IPS DF 6.9 (cell line): ENCODE measurements around the gene STS.
"Not testable (repeated sequence)": the region's sequence is repeated elsewhere in the genome, so short reads cannot be mapped to it uniquely, and the experiment has no call there.

Source experiments
- DNase-seq: peaks from one replicate; pipeline ENCODE4 v3.0.0-alpha.2; 2013; ENCODE audit warnings: low read depth, low spot score
- H3K27ac ChIP-seq: one replicate; pipeline ENCODE4 v1.5.1; 2013; ENCODE audit warnings: low read length, control low read depth
- H3K27me3 ChIP-seq: 2 replicates; pipeline ENCODE4 v1.6.1; 2013; ENCODE audit warnings: mild to moderate bottlenecking, low read length; ENCODE audit not compliant: control insufficient read depth, insufficient read depth
- H3K36me3 ChIP-seq: 2 replicates; pipeline ENCODE4 v1.6.1; 2013; ENCODE audit warnings: low read length; ENCODE audit not compliant: control insufficient read depth, insufficient read depth
- H3K4me1 ChIP-seq: 2 replicates; pipeline ENCODE4 v1.6.1; 2013; ENCODE audit warnings: low read length; ENCODE audit not compliant: control insufficient read depth, insufficient read depth
- H3K4me3 ChIP-seq: 2 replicates; pipeline ENCODE4 v1.5.1; 2013; ENCODE audit warnings: mild to moderate bottlenecking, low read length
- H3K9me3 ChIP-seq: 2 replicates; pipeline ENCODE4 v1.6.1; 2013; ENCODE audit warnings: low read length, inconsistent platforms; ENCODE audit not compliant: control insufficient read depth, insufficient read depth
- WGBS: extraction: QIAGEN DNeasy Blood & Tissue Kit; methylation state at CpG from one replicate; pipeline ENCODE4 v1.1.7; 2013; ENCODE audit warnings: mixed read lengths, missing lambda C conversion rate; ENCODE audit not compliant: insufficient read length, insufficient coverage; 5-methylcytosine and 5-hydroxymethylcytosine counted together

Gene STS

DNA sequence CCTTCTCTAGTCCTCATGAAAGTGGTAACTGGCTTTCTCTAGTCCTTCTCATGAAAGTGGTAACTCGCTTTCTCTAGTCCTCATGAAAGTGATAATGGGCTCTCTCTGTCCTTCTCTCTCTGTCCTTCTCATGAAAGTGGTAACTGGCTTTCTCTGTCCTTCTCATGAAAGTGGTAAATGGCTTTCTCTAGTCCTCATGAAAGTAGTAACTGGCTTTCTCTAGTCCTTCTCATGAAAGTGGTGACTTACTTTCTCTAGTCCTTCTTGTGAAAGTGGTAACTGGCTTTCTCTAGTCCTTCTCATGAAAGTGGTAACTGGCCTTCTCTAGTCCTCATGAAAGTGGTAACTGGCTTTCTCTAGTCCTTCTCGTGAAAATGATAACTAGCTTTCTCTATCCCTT is 31.3 kb downstream of the STS start:
- not testable (repeated sequence) for H3K9me3 ChIP-seq, DNase-seq, H3K27ac ChIP-seq, H3K36me3 ChIP-seq, H3K4me3 ChIP-seq, H3K27me3 ChIP-seq, H3K4me1 ChIP-seq
- no CpG with 5 or more reads among the region's 2 CpGs for WGBS

DNA sequence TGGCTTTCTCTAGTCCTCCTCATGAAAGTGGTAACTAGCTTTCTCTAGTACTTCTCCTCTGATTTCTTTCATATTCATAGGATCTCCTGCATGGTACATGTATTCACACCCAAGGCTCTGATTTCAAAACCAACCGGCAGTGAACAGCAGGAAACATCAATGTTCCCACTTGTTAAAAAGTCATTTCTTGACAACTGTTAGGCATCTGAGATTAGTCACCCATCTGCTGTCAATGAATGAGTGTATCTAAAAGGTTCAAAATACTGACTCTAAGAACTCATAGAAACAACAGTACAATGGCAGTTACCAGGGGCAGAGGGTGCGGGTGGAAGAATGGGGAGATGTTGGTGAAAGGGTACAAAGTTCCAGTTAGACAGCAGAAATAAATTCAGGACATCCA is 31.9 kb downstream of the STS start:
- Histone ChIP-seq H3K27ac (no peak overlapping the region), H3K9me3 (no peaks in the 10 kb centered on the region), H3K36me3 (no peaks in the 10 kb centered on the region), H3K27me3 (no peaks in the 10 kb centered on the region), H3K4me1 (no peaks in the 10 kb centered on the region), H3K4me3 (no peak overlapping the region)
- no peak for DNase-seq
- no CpG with 5 or more reads among the region's 2 CpGs for WGBS

DNA sequence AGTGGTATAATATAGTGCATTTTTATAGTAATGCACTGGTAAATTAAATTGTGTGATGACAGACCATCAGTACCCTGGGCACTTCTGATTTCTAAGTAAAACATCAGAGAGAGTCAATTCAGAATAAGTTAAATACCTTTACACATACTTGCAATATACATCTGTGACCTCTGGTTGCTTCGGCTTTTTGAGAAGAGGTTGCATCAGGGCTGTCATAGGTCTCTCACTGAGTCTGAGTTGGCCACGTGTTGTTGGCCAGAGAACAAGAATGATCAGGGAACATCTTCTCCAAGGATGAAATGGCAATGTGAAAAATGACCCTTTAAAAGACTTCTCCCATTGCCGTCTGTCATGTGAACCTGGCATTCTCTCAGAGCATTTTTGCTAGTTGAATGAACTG is 37.3 kb downstream of the STS start:
- H3K27me3 ChIP-seq: no peaks in the 10 kb centered on the region
- no CpG with 5 or more reads among the region's 3 CpGs for WGBS

DNA sequence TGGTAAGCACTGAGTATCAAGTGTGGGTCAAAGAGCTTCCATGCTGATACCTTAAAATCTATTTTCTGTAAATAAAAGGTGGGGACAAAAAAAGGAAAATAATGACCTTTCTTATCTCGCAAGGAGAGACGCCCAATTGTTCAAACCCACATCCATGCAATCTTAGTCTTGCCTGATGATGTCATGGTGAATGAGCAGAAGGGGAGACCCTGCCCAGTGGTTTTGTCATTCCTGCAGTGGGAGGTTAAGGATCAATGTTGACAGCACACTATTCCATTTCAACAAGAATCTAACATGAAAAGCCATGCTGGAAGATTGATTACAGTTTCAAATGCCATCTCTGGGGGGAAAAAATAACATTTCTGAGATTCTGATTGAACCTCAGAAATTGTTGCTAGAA is 41.2 kb downstream of the STS start:
- DNase-seq: no peak
- Histone ChIP-seq H3K9me3 (no peaks in the 10 kb centered on the region), H3K36me3 (no peaks in the 10 kb centered on the region), H3K4me3 (no peak overlapping the region), H3K27me3 (no peaks in the 10 kb centered on the region), H3K4me1 (no peaks in the 10 kb centered on the region; the same call in 1 of the 2 replicates), H3K27ac (no peak overlapping the region)
- WGBS: no CpG with 5 or more reads among the region's 2 CpGs

More for the DNA sequence above, 37.3 kb downstream of the STS start:
- Histone ChIP-seq H3K9me3 (no peaks in the 10 kb centered on the region), H3K27ac (no peak overlapping the region), H3K4me1 (no peaks in the 10 kb centered on the region), H3K36me3 (no peaks in the 10 kb centered on the region), H3K4me3 (no peak overlapping the region)
- DNase-seq: no peak

DNA sequence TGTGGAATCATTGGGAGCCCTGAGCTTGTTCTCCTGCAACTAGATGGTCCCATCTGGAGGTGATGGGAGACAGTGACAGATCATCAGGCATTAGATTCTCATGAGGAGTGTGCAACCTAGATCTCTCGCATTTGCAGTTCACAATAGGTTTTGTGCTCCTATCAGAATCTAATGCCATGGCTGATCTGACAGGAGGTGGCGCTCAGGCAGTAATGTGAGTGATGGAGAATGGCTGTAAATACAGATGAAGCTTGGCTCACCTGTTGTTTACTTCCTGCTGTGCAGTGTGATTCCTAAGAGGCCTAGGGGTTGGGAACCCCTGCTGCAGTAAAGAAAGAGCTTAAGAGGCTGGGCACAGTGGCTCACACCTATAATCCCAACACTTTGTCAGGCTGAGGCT is 42.6 kb downstream of the STS start:
- no peaks in the 10 kb centered on the region; the same call in 1 of the 2 replicates for H3K4me1 ChIP-seq
- no peak for DNase-seq
- no peaks in the 10 kb centered on the region for H3K36me3 ChIP-seq
- no peak overlapping the region for H3K27ac ChIP-seq
- H3K9me3 ChIP-seq: no peaks in the 10 kb centered on the region
- H3K4me3 ChIP-seq: no peak overlapping the region
- H3K27me3 ChIP-seq: no peaks in the 10 kb centered on the region
- no CpG with 5 or more reads among the region's 2 CpGs for WGBS

DNA sequence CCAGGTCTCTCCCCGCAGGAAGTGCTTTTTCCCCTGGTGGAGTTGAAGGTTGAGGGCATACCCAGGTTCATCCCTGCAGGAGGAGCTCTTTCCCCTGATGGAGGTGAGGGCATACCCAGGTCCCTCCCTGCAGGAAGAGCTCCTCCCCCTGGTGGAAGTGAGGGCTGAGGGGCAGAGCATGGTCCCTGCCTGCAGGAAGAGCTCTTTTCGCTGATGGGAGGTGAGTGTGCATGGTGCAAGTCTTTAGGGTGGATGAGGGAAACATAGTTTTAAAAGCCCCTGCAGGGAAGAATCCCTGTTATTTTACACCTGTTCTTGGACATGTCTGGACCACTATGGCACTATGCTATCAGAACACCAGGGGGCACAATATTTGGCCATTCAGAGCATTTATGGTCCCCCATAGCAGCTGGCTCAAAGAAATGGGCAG is 44.2 kb downstream of the STS start:
- H3K9me3 ChIP-seq: no peaks in the 10 kb centered on the region
- no CpG with 5 or more reads among the region's 2 CpGs for WGBS

DNA sequence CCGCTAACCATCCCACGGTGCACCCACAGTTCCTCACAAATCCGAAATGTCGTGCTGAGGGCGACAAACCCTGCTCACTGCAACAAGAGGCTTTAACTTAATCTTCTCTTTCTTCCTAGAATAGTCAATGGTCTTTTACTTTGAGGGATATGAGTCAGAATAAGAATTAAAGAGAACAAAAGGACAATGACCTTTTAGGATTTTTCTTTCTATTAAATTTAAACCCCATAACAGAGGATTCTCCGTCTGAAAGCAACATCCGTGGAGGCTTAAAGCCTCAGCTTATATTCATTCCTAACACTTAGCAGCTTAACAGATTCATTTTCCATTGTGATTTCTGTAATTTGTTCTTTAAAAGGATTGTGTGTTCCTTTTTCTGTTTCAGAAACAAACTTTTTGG is 45.4 kb downstream of the STS start:
- no peaks in the 10 kb centered on the region for H3K36me3 ChIP-seq
- no peaks in the 10 kb centered on the region; the same call in 1 of the 2 replicates for H3K4me1 ChIP-seq
- no peak for DNase-seq
- no peaks in the 10 kb centered on the region for H3K9me3 ChIP-seq
- no CpG with 5 or more reads among the region's 7 CpGs for WGBS
- H3K27ac ChIP-seq: no peak overlapping the region
- no peak overlapping the region for H3K4me3 ChIP-seq
- no peaks in the 10 kb centered on the region for H3K27me3 ChIP-seq

More for the DNA sequence above, 44.2 kb downstream of the STS start:
- Histone ChIP-seq H3K27me3 (no peaks in the 10 kb centered on the region), H3K27ac (no peak overlapping the region), H3K4me3 (no peak overlapping the region), H3K4me1 (no peaks in the 10 kb centered on the region; the same call in 1 of the 2 replicates), H3K36me3 (no peaks in the 10 kb centered on the region)
- DNase-seq: peak; percentile 5

DNA sequence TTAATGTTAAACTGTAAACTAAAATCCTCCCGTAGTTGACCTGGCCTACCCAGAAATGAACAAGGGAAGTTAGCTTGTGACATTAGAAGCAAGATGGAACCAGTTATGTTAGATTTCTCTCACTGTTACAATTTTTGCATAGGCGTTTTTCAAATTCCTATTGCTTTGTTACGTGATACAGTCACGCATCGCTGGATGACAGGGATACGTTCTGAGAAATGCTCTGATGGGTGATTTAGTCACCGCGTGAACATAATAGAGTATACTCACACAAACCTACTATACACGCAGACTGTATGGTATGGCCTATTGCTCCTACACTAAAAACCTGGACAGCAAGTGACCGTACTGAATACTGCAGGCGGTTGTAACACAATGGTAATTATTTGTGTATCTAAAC is 47.1 kb downstream of the STS start:
- H3K27me3 ChIP-seq: no peaks in the 10 kb centered on the region
- WGBS: no CpG with 5 or more reads among the region's 11 CpGs
- no peak for DNase-seq
- H3K27ac ChIP-seq: no peak overlapping the region
- no peaks in the 10 kb centered on the region; the same call in 1 of the 2 replicates for H3K4me1 ChIP-seq
- no peak overlapping the region for H3K4me3 ChIP-seq
- H3K36me3 ChIP-seq: no peaks in the 10 kb centered on the region
- no peaks in the 10 kb centered on the region for H3K9me3 ChIP-seq
